HCT116 (cell line): Measurements from ENCODE around the gene TFCP2L1. TPM values are rescaled to one million over a fixed set of nuclear protein-coding genes. Genes with fewer than 3 reads are reported as not detected.

Source experiments
- ATAC-seq: fragments of 200-7000 bp; cut with Tn5 transposase; 2 replicates; pipeline ENCODE4 v1.9.1; 2020; ENCODE audit warnings: mild to moderate bottlenecking, moderate library complexity
- BruUV-seq: library from RNA; stranded (reverse); fragments of 400-500 nt; replicated peaks from 2 replicates; lab custom pipeline; 2021; lab: Mats Ljungman, UMichigan
- CTCF ChIA-PET: fragments of 300-600 bp; sonication (Branson Sonifier 250); formaldehyde crosslinking; loops from one replicate; lab custom pipeline; 2021; ENCODE audit warnings: antibody characterized with exemption; lab: Charles Lee
- POLR2A ChIA-PET: fragments of 300-600, 350-600 bp; sonication (Branson Sonifier 250); formaldehyde crosslinking; loops from one replicate; lab custom pipeline; 2021; ENCODE audit warnings: antibody characterized with exemption; lab: Charles Lee
- RAD21 ChIA-PET, 2 experiments: fragments of 300-600 bp; sonication (Branson Sonifier 250); formaldehyde crosslinking; loops; one replicate each; lab custom pipeline; 2023; ENCODE audit warnings: low total read pairs in 2 of 2; ENCODE audit not compliant: uncharacterized antibody in 2 of 2, unreplicated experiment in 2 of 2, low non-redundant PET in 1 of 2; lab: Charles Lee
- DNase-seq: peaks from one replicate; pipeline ENCODE4 v3.0.0-alpha.2; 2010; ENCODE audit warnings: low read depth, low spot score
- H2AFZ ChIP-seq: fragments of 200-600 bp; shearing (Covaris generic), sonication (generic); 2 replicates; pipeline ENCODE4 v1.6.1; 2017; ENCODE audit warnings: low read depth, mixed run types, mixed read lengths, antibody characterized with exemption, low read length; ENCODE audit not compliant: poor library complexity, severe bottlenecking
- H3K27ac ChIP-seq: 2 replicates; pipeline ENCODE4 v1.5.1; 2012; ENCODE audit warnings: low read depth, low read length
- H3K27me3 ChIP-seq: fragments of 200-600 bp; sonication (generic); 2 replicates; pipeline ENCODE4 v1.6.1; 2016; ENCODE audit warnings: mixed run types, low read length, mixed read lengths; ENCODE audit not compliant: insufficient read depth
- H3K36me3 ChIP-seq, 2 experiments: fragments of 200-500 bp in 1 of 2; fragments of 200-600 bp in 1 of 2; sonication (Bioruptor generic) in 1 of 2; sonication (generic) in 1 of 2; 2 replicates each; pipeline versions ENCODE4 v1.5.1 to v1.6.1; 2014 to 2016; ENCODE audit warnings: low read length in 2 of 2, inconsistent platforms in 1 of 2, mixed read lengths in 1 of 2, mixed run types in 1 of 2; ENCODE audit not compliant: insufficient read depth in 2 of 2, control insufficient read depth in 1 of 2
- H3K4me1 ChIP-seq, 2 experiments: fragments of 200-600 bp in 1 of 2; sonication (generic) in 1 of 2; 2 replicates each; pipeline versions ENCODE4 v1.5.1 to v1.6.1; 2012 to 2017; ENCODE audit warnings: low read length in 2 of 2, inconsistent platforms in 1 of 2, mild to moderate bottlenecking in 1 of 2, mixed read lengths in 1 of 2, mixed run types in 1 of 2, moderate library complexity in 1 of 2; ENCODE audit not compliant: insufficient read depth in 2 of 2, control insufficient read depth in 1 of 2
- H3K4me2 ChIP-seq: fragments of 200-600 bp; sonication (generic); 2 replicates; pipeline ENCODE4 v1.6.1; 2017; ENCODE audit warnings: mixed run types, low read length, mixed read lengths
- H3K4me3 ChIP-seq, 2 experiments: fragments of 200-600 bp in 1 of 2; sonication (generic) in 1 of 2; replicated peaks in 1 of 2; 2 replicates each; pipeline ENCODE4 v1.5.1; 2011 to 2016; ENCODE audit warnings: low read length in 2 of 2, control low read depth in 1 of 2, low read depth in 1 of 2, mild to moderate bottlenecking in 1 of 2, mixed read lengths in 1 of 2, mixed run types in 1 of 2
- H3K79me2 ChIP-seq: fragments of 200-600 bp; sonication (generic); 2 replicates; pipeline ENCODE4 v1.6.1; 2017; ENCODE audit warnings: mild to moderate bottlenecking, mixed run types, low read length, moderate library complexity, mixed read lengths; ENCODE audit not compliant: insufficient read depth
- H3K9ac ChIP-seq: fragments of 200-600 bp; sonication (generic); 2 replicates; pipeline ENCODE4 v1.6.1; 2016; ENCODE audit warnings: low read length, mixed read lengths
- H3K9me2 ChIP-seq: fragments of 200-600 bp; sonication (generic), shearing (Covaris generic); 2 replicates; pipeline ENCODE4 v1.6.1; 2017; ENCODE audit warnings: mixed run types, mild to moderate bottlenecking, moderate library complexity; ENCODE audit not compliant: insufficient read depth
- H3K9me3 ChIP-seq, 2 experiments: fragments of 200-500 bp in 1 of 2; fragments of 200-600 bp in 1 of 2; sonication (Bioruptor generic) in 1 of 2; sonication (generic) in 1 of 2; 2 replicates each; pipeline ENCODE4 v1.6.1; 2014 to 2017; ENCODE audit warnings: low read length in 2 of 2, mixed read lengths in 2 of 2, inconsistent platforms in 1 of 2, low read depth in 1 of 2, mild to moderate bottlenecking in 1 of 2, mixed run types in 1 of 2, moderate library complexity in 1 of 2; ENCODE audit not compliant: control insufficient read depth in 1 of 2, insufficient read depth in 1 of 2
- H4K20me1 ChIP-seq: fragments of 200-600 bp; sonication (generic), shearing (Covaris generic); 2 replicates; pipeline ENCODE4 v1.6.1; 2017; ENCODE audit warnings: mixed run types, mild to moderate bottlenecking, moderate library complexity; ENCODE audit not compliant: insufficient read depth
- CBX3 ChIP-seq: IDR thresholded peaks from 2 replicates; pipeline ENCODE4 v1.6.1; 2012; ENCODE audit warnings: low read depth
- CEBPB ChIP-seq: IDR thresholded peaks from 2 replicates; pipeline ENCODE4 v1.6.1; 2012; ENCODE audit warnings: low read depth
- EGR1 ChIP-seq: IDR thresholded peaks from 2 replicates; pipeline ENCODE4 v1.6.1; 2012; ENCODE audit warnings: low read depth
- ELF1 ChIP-seq: IDR thresholded peaks from 2 replicates; pipeline ENCODE4 v1.6.1; 2012; ENCODE audit warnings: low read depth, borderline replicate concordance
- EZH2phosphoT487 ChIP-seq: fragments of 200-600 bp; IDR thresholded peaks from 2 replicates; pipeline ENCODE4 v1.6.1; 2018; ENCODE audit warnings: antibody characterized with exemption, borderline replicate concordance
- FOSL1 ChIP-seq: IDR thresholded peaks from 2 replicates; pipeline ENCODE4 v1.6.1; 2012; ENCODE audit warnings: low read depth
- POLR2A ChIP-seq: IDR thresholded peaks from 2 replicates; pipeline ENCODE4 v1.7.0; 2011; ENCODE audit warnings: borderline replicate concordance; ENCODE audit not compliant: insufficient read depth, insufficient read length; ENCODE audit errors: extremely low read depth
- POLR2AphosphoS5 ChIP-seq: IDR thresholded peaks from 2 replicates; pipeline ENCODE4 v1.6.1; 2011; ENCODE audit warnings: mild to moderate bottlenecking, low read depth, low read length, moderate library complexity
- SIN3A ChIP-seq: IDR thresholded peaks from 2 replicates; pipeline ENCODE4 v1.6.1; 2012; ENCODE audit warnings: low read depth
- SP1 ChIP-seq: IDR thresholded peaks from 2 replicates; pipeline ENCODE4 v1.6.1; 2012; ENCODE audit warnings: low read depth
- TCF7L2 ChIP-seq: IDR thresholded peaks from 2 replicates; pipeline ENCODE4 v1.7.0; 2011; ENCODE audit warnings: borderline replicate concordance, inconsistent platforms; ENCODE audit not compliant: insufficient read depth, insufficient read length; ENCODE audit errors: extremely low read depth
- YY1 ChIP-seq: IDR thresholded peaks from 2 replicates; pipeline ENCODE4 v1.6.1; 2011; ENCODE audit warnings: low read length, low read depth, moderate library complexity, mild to moderate bottlenecking; ENCODE audit not compliant: insufficient replicate concordance; ENCODE audit errors: extremely low read depth
- ZNF274 ChIP-seq: fragments of 200-500 bp; sonication (Bioruptor generic); IDR thresholded peaks from 2 replicates; pipeline ENCODE4 v1.6.1; 2014; ENCODE audit warnings: mild to moderate bottlenecking, low read depth, low read length, inconsistent platforms
- intact Hi-C: fragments of 100-400 bp; cut with micrococcal nuclease; formaldehyde crosslinking; loops from 2 replicates; pipeline ENCODE4 v1.10.0; 2022
- total RNA-seq: library from RNA; stranded (reverse); gene quantifications from one replicate; pipeline ENCODE4 v1.2.1, GENCODE V29; 2021; ENCODE audit not compliant: unreplicated experiment
- TF ChIP-seq, protein P1 (sequence below): IDR thresholded peaks from 2 replicates; pipeline ENCODE4 v1.6.1; 2012; ENCODE audit warnings: low read depth
- TF ChIP-seq, protein P2 (sequence below): IDR thresholded peaks from 2 replicates; pipeline ENCODE4 v1.6.1; 2012
- TF ChIP-seq, protein P3 (sequence below): IDR thresholded peaks from 2 replicates; pipeline ENCODE4 v1.6.1; 2012

Gene TFCP2L1
- total RNA-seq, 1 experiment from 2014 or later, result 8.4 TPM

DNA sequence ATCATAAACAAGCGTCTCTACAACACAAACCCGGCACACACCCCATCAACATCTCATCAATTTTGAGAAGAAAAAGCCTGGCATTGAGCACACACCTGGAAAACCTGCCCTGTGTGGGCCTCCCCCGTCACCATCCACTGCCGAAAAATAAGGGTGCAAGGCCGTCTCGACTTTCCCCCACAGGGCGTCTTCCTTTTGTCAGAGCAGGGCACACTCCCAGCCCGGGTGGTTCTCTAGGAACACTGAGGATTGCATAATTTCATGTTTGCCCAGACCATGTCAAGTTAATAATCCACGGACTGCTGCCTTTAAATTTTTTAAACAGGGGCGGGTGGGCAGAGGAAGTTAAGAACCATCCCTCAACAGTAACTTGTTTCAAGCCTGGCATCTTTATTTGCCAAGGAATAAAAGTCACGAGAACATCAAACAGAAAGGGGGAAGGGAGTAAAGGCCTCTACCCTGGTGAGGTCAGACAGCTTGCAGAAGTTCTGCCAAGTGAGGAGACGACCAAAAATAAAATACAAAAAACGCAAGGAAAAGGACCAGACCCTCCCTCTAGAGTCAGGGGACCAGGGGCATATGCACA lies 2.1 kb downstream of the TFCP2L1 start (continued):
- TF ChIP-seq, protein P1, sequence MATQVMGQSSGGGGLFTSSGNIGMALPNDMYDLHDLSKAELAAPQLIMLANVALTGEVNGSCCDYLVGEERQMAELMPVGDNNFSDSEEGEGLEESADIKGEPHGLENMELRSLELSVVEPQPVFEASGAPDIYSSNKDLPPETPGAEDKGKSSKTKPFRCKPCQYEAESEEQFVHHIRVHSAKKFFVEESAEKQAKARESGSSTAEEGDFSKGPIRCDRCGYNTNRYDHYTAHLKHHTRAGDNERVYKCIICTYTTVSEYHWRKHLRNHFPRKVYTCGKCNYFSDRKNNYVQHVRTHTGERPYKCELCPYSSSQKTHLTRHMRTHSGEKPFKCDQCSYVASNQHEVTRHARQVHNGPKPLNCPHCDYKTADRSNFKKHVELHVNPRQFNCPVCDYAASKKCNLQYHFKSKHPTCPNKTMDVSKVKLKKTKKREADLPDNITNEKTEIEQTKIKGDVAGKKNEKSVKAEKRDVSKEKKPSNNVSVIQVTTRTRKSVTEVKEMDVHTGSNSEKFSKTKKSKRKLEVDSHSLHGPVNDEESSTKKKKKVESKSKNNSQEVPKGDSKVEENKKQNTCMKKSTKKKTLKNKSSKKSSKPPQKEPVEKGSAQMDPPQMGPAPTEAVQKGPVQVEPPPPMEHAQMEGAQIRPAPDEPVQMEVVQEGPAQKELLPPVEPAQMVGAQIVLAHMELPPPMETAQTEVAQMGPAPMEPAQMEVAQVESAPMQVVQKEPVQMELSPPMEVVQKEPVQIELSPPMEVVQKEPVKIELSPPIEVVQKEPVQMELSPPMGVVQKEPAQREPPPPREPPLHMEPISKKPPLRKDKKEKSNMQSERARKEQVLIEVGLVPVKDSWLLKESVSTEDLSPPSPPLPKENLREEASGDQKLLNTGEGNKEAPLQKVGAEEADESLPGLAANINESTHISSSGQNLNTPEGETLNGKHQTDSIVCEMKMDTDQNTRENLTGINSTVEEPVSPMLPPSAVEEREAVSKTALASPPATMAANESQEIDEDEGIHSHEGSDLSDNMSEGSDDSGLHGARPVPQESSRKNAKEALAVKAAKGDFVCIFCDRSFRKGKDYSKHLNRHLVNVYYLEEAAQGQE, result no peak
- TF ChIP-seq EGR1 (no peak), YY1 (no peak), SIN3A (no peak), CEBPB (no peak), ZNF274 (no peak), EZH2phosphoT487 (no peak), TCF7L2 (no peak), CBX3 (no peak), ELF1 (no peak), SP1 (no peak)
- TF ChIP-seq, protein P2, sequence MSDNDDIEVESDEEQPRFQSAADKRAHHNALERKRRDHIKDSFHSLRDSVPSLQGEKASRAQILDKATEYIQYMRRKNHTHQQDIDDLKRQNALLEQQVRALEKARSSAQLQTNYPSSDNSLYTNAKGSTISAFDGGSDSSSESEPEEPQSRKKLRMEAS, result no peak

DNA sequence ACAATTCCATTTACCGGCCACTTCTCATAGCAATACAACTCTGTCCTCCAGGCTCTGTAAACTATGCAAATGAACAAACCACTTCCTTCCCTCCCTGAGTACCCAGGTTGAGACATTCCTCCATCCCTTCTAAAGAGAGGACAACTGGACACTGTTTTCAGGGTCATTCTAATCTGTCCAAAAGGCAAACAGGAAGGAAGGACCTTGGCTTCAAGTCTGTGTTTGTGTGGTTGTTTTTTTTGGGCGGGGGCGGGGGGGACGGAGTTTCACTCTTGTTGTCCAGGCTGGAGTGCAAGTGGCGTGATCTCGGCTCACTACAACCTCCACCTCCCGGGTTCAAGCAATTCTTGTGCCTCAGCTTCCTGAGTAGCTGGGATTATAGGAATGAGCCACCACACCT lies 3.3 kb downstream of the TFCP2L1 start:
- no TSS peak for BruUV-seq
- POLR2A ChIA-PET, result no interaction called here
- Histone ChIP-seq H3K36me3 (no peaks in the 10 kb centered on the region), H4K20me1 (no peaks in the 10 kb centered on the region), H3K27me3 (no peaks in the 10 kb centered on the region), H3K79me2 (0 out of 2 replicates have a peak, but pooled peaks cover 4% of the 10 kb centered on the region), H3K9ac (no peak overlapping the region), H3K9me3 (no peaks in the 10 kb centered on the region), H3K9me2 (no peaks in the 10 kb centered on the region), H2AFZ (no peak overlapping the region), H3K27ac (no peak overlapping the region), H3K4me3 (no peak overlapping the region), H3K4me2 (no peak overlapping the region), H3K4me1 (peaks cover 0 to 25% of the 10 kb centered on the region in 2 experiments; a peak in 2 of 4 replicates)
- ATAC-seq (no peak), DNase-seq (no peak)
- RAD21 ChIA-PET, result no interaction called here
- CTCF ChIA-PET, result no interaction called here
- intact Hi-C loops, result no loop called here
- TF ChIP-seq, protein P2, result no peak
- no peak for TF ChIP-seq POLR2AphosphoS5
- TF ChIP-seq SP1, result no peak
- no peak for TF ChIP-seq FOSL1
- TF ChIP-seq CBX3, result no peak
- no peak for TF ChIP-seq CEBPB
- TF ChIP-seq, protein P1, result no peak
- no peak for TF ChIP-seq ZNF274
- TF ChIP-seq, protein P3, sequence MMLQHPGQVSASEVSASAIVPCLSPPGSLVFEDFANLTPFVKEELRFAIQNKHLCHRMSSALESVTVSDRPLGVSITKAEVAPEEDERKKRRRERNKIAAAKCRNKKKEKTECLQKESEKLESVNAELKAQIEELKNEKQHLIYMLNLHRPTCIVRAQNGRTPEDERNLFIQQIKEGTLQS, result no peak
- TF ChIP-seq POLR2A, result no peak
